ENCODE data around the gene SSR2. TPM values are rescaled to one million over a fixed set of nuclear protein-coding genes. Genes with fewer than 3 reads are reported as not detected.

SSR2 gene
- 100 to 1,000 TPM; 141 to 142 TPM for total RNA-seq

GRCh38 chr1:156020293-156021092 lies at the start of gene SSR2:
SSR2 (minus strand) TSS chr1:156020951; CDS start chr1:156020167, 784 bp downstream.
- H3K27ac Mint-ChIP-seq: peak within 1 kb of the TSS; percentile 91

GRCh38 chr1:156070548-156070947 lies 49.8 kb upstream of the SSR2 start:
- Mint-ChIP-seq H3K36me3 (ENCODE audit: low read depth) (no peaks in the 10 kb centered on the region), H3K27me3 (ENCODE audit: low read depth) (no peaks in the 10 kb centered on the region), H3K4me1 (ENCODE audit: low read depth) (peaks cover 4% of the 10 kb centered on the region), H3K27ac (no peak overlapping the region), H3K9me3 (no peaks in the 10 kb centered on the region), H3K4me3 (no peak overlapping the region)
- intact Hi-C loops (cut with micrococcal nuclease): no loop called here
- CTCF ChIA-PET: no interaction called here
- no peak for DNase-seq

More at GRCh38 chr1:156020293-156021092, at the start of gene SSR2:
- peak; percentile 94 for DNase-seq
- Mint-ChIP-seq H3K27me3 (ENCODE audit: low read depth) (no peaks in the 10 kb centered on the region), H3K36me3 (ENCODE audit: low read depth) (peaks cover 25% of the 10 kb centered on the region), H3K4me3 (peak within 1 kb of the TSS; percentile 84), H3K4me1 (ENCODE audit: low read depth) (peaks cover 28% of the 10 kb centered on the region), H3K9me3 (no peaks in the 10 kb centered on the region)
- CTCF ChIA-PET: interaction anchor here (1.3 kb wide), 1 partner anchor 44 kb away, joined by 4 read pairs; no protein-coding TSS in a partner anchor
- intact Hi-C loops (cut with micrococcal nuclease): loop anchor here (1.0 to 5.0 kb wide), 4 partner anchors 34 to 758 kb away; partner anchors contain the start of genes CCT3, LAMTOR2, SCAMP3 and TSACC

- DNase-seq: no peak
- Mint-ChIP-seq H3K36me3 (ENCODE audit: low read depth) (no peaks in the 10 kb centered on the region), H3K4me1 (ENCODE audit: low read depth) (peaks cover 11% of the 10 kb centered on the region), H3K27me3 (ENCODE audit: low read depth) (no peaks in the 10 kb centered on the region), H3K9me3 (no peaks in the 10 kb centered on the region), H3K4me3 (no peak overlapping the region), H3K27ac (no peak overlapping the region)
- intact Hi-C loops (cut with micrococcal nuclease): no loop called here
- CTCF ChIA-PET: interaction anchor here (0.6 to 1.1 kb wide), 2 partner anchors 16 to 80 kb away, joined by 3 read pairs; partner anchors contain the start of gene UBQLN4
Measured at GRCh38 chr1:156069490-156070455, 49.0 kb upstream of the SSR2 start.

GRCh38 chr1:156067262-156067661 lies 46.5 kb upstream of the SSR2 start:
- H3K4me1 Mint-ChIP-seq (ENCODE audit: low read depth): peaks cover 12% of the 10 kb centered on the region
- no peak for DNase-seq
- CTCF ChIA-PET: interaction anchor here (0.5 to 2.6 kb wide), 14 partner anchors 12 to 165 kb away, joined by 3 to 19 read pairs (median 7); partner anchors contain the start of gene KHDC4
- no peaks in the 10 kb centered on the region for H3K27me3 Mint-ChIP-seq (ENCODE audit: low read depth)
- H3K36me3 Mint-ChIP-seq (ENCODE audit: low read depth): no peaks in the 10 kb centered on the region
- no peak overlapping the region for H3K4me3 Mint-ChIP-seq
- intact Hi-C loops (cut with micrococcal nuclease): no loop called here
- no peak overlapping the region for H3K27ac Mint-ChIP-seq
- no peaks in the 10 kb centered on the region for H3K9me3 Mint-ChIP-seq

- DNase-seq: no peak
- Mint-ChIP-seq H3K9me3 (no peaks in the 10 kb centered on the region), H3K27me3 (ENCODE audit: low read depth) (no peaks in the 10 kb centered on the region), H3K27ac (no peak overlapping the region), H3K4me3 (no peak overlapping the region), H3K4me1 (ENCODE audit: low read depth) (peaks cover 14% of the 10 kb centered on the region), H3K36me3 (ENCODE audit: low read depth) (no peaks in the 10 kb centered on the region)
- intact Hi-C loops (cut with micrococcal nuclease): loop anchor here (1.0 kb wide), 5 partner anchors 12 to 132 kb away; partner anchors contain the start of genes KHDC4 and LAMTOR2
- CTCF ChIA-PET: interaction anchor here (0.6 to 2.6 kb wide), 27 partner anchors 9 to 277 kb away, joined by 3 to 19 read pairs (median 4); partner anchors contain the start of gene KHDC4
Measured at GRCh38 chr1:156065871-156066270, 45.1 kb upstream of the SSR2 start.

- Mint-ChIP-seq H3K4me1 (ENCODE audit: low read depth) (peaks cover 14% of the 10 kb centered on the region), H3K27me3 (ENCODE audit: low read depth) (no peaks in the 10 kb centered on the region), H3K36me3 (ENCODE audit: low read depth) (no peaks in the 10 kb centered on the region), H3K4me3 (no peak overlapping the region), H3K27ac (no peak overlapping the region), H3K9me3 (no peaks in the 10 kb centered on the region)
- intact Hi-C loops (cut with micrococcal nuclease): no loop called here
- no peak for DNase-seq
- CTCF ChIA-PET: interaction anchor here (0.6 to 2.6 kb wide), 13 partner anchors 11 to 273 kb away, joined by 3 to 16 read pairs (median 3); partner anchors contain the start of gene SSR2
Measured at GRCh38 chr1:156065212-156065611, 44.5 kb upstream of the SSR2 start.

- Mint-ChIP-seq H3K4me1 (ENCODE audit: low read depth) (peaks cover 14% of the 10 kb centered on the region), H3K27me3 (ENCODE audit: low read depth) (no peaks in the 10 kb centered on the region), H3K9me3 (no peaks in the 10 kb centered on the region), H3K4me3 (no peak overlapping the region), H3K36me3 (ENCODE audit: low read depth) (no peaks in the 10 kb centered on the region), H3K27ac (no peak overlapping the region)
- DNase-seq: no peak
- intact Hi-C loops (cut with micrococcal nuclease): no loop called here
- CTCF ChIA-PET: interaction anchor here (0.6 to 2.6 kb wide), 12 partner anchors 10 to 735 kb away, joined by 3 to 16 read pairs (median 3); partner anchors contain the start of gene SSR2
Measured at GRCh38 chr1:156064615-156065014, 43.9 kb upstream of the SSR2 start.

- Mint-ChIP-seq H3K4me1 (ENCODE audit: low read depth) (peaks cover 14% of the 10 kb centered on the region), H3K9me3 (no peaks in the 10 kb centered on the region), H3K36me3 (ENCODE audit: low read depth) (no peaks in the 10 kb centered on the region), H3K27ac (no peak overlapping the region), H3K4me3 (no peak overlapping the region), H3K27me3 (ENCODE audit: low read depth) (no peaks in the 10 kb centered on the region)
- no peak for DNase-seq
- CTCF ChIA-PET: interaction anchor here (0.6 to 1.4 kb wide), 4 partner anchors 11 to 734 kb away, joined by 3 to 5 read pairs (median 4); partner anchors contain the start of gene SSR2
- intact Hi-C loops (cut with micrococcal nuclease): no loop called here
Measured at GRCh38 chr1:156063997-156064285, 43.2 kb upstream of the SSR2 start.

GRCh38 chr1:156062189-156062588 lies 41.4 kb upstream of the SSR2 start:
- Mint-ChIP-seq H3K4me1 (ENCODE audit: low read depth) (peaks cover 14% of the 10 kb centered on the region), H3K27ac (no peak overlapping the region), H3K4me3 (no peak overlapping the region), H3K36me3 (ENCODE audit: low read depth) (peaks cover 3% of the 10 kb centered on the region), H3K9me3 (no peaks in the 10 kb centered on the region), H3K27me3 (ENCODE audit: low read depth) (no peaks in the 10 kb centered on the region)
- intact Hi-C loops (cut with micrococcal nuclease): no loop called here
- CTCF ChIA-PET: interaction anchor here (0.7 kb wide), 2 partner anchors 17 to 324 kb away, joined by 3 read pairs; no protein-coding TSS in a partner anchor
- DNase-seq: no peak

- no peaks in the 10 kb centered on the region for H3K27me3 Mint-ChIP-seq (ENCODE audit: low read depth)
Measured at GRCh38 chr1:156060937-156061636, 40.3 kb upstream of the SSR2 start, which contains the start of gene RAB25. RAB25 (plus strand) TSS chr1:156061160; CDS start chr1:156061401, 241 bp downstream.

GRCh38 chr1:156056326-156056849 lies 35.6 kb upstream of the SSR2 start:
- H3K27ac Mint-ChIP-seq: no peak overlapping the region
- peaks cover 5% of the 10 kb centered on the region for H3K36me3 Mint-ChIP-seq (ENCODE audit: low read depth)
- H3K4me1 Mint-ChIP-seq (ENCODE audit: low read depth): peaks cover 26% of the 10 kb centered on the region
- intact Hi-C loops (cut with micrococcal nuclease): loop anchor here (10.0 kb wide), 1 partner anchor 422 kb away; no protein-coding TSS in a partner anchor
- no peaks in the 10 kb centered on the region for H3K27me3 Mint-ChIP-seq (ENCODE audit: low read depth)
- peak overlapping the region; percentile 3 for H3K4me3 Mint-ChIP-seq
- no peak for DNase-seq
- CTCF ChIA-PET: no interaction called here
- no peaks in the 10 kb centered on the region for H3K9me3 Mint-ChIP-seq

More at GRCh38 chr1:156060937-156061636, 40.3 kb upstream of the SSR2 start, which contains the start of gene RAB25:
- Mint-ChIP-seq H3K27ac (no peak within 1 kb of the TSS), H3K4me3 (no peak within 1 kb of the TSS), H3K4me1 (ENCODE audit: low read depth) (peaks cover 13% of the 10 kb centered on the region), H3K9me3 (no peaks in the 10 kb centered on the region), H3K36me3 (ENCODE audit: low read depth) (peaks cover 5% of the 10 kb centered on the region)
- no peak for DNase-seq
- intact Hi-C loops (cut with micrococcal nuclease): no loop called here
- CTCF ChIA-PET: interaction anchor here (0.7 kb wide), 2 partner anchors 14 to 30 kb away, joined by 3 to 4 read pairs; no protein-coding TSS in a partner anchor

All from activated naive CD4-positive, alpha-beta T cell treated with anti-CD3 and anti-CD28 coated beads for 36 hours (primary cell).